Common myeloid progenitor, CD34-positive (primary cell): ENCODE measurements around the gene CMTM4.

Experiments used
- CTCF ChIA-PET: fragments of 350-600 bp; sonication (Branson Sonifier 250); formaldehyde crosslinking; loops from one replicate; lab custom pipeline; 2021; ENCODE audit warnings: antibody characterized with exemption; lab: Charles Lee
- POLR2A ChIA-PET: fragments of 350-600 bp; sonication (Branson Sonifier 250); formaldehyde crosslinking; loops from one replicate; lab custom pipeline; 2021; ENCODE audit warnings: antibody characterized with exemption; lab: Charles Lee
- DNase-seq, 3 donors: peaks; one replicate each; pipeline versions ENCODE4 v3.0.0 to v3.0.0-alpha.2; 2013
- H3K27ac ChIP-seq, 2 experiments: 1 replicate in 1 of 2; 2 replicates in 1 of 2; pipeline ENCODE4 v1.7.0; 2013; ENCODE audit warnings: inconsistent platforms in 2 of 2, low read length in 2 of 2, mild to moderate bottlenecking in 2 of 2, low read depth in 1 of 2, moderate library complexity in 1 of 2; ENCODE audit not compliant: severe bottlenecking in 2 of 2, insufficient read depth in 1 of 2, poor library complexity in 1 of 2
- H3K27me3 ChIP-seq, 5 experiments: replicated peaks in 2 of 5; 1 replicate in 3 of 5; 2 replicates in 2 of 5; pipeline versions ENCODE4 v1.6.1 to v1.7.0; 2013; ENCODE audit warnings: low read length in 4 of 5, mild to moderate bottlenecking in 2 of 5, moderate library complexity in 2 of 5, inconsistent platforms in 1 of 5; ENCODE audit not compliant: insufficient read depth in 5 of 5, control insufficient read depth in 4 of 5
- H3K36me3 ChIP-seq, 4 experiments: 1 replicate in 2 of 4; 2 replicates in 2 of 4; pipeline versions ENCODE4 v1.6.1 to v1.7.0; 2013; ENCODE audit warnings: low read length in 3 of 4, control low read depth in 1 of 4, mild to moderate bottlenecking in 1 of 4; ENCODE audit not compliant: control insufficient read depth in 4 of 4, insufficient read depth in 4 of 4
- H3K4me1 ChIP-seq, 4 experiments: 1 replicate in 3 of 4; 2 replicates in 1 of 4; pipeline versions ENCODE4 v1.6.1 to v1.7.1; 2013; ENCODE audit warnings: low read length in 3 of 4, mild to moderate bottlenecking in 3 of 4, control low read depth in 1 of 4, inconsistent platforms in 1 of 4, moderate library complexity in 1 of 4; ENCODE audit not compliant: control insufficient read depth in 4 of 4, insufficient read depth in 4 of 4; ENCODE audit errors: control extremely low read depth in 1 of 4
- H3K4me3 ChIP-seq, 7 experiments: 1 replicate in 4 of 7; 2 replicates in 3 of 7; pipeline versions ENCODE4 v1.5.1 to v1.7.0; 2013; ENCODE audit warnings: mild to moderate bottlenecking in 7 of 7, low read length in 6 of 7, moderate library complexity in 6 of 7, inconsistent platforms in 2 of 7, low read depth in 2 of 7, control low read depth in 1 of 7; ENCODE audit not compliant: insufficient read depth in 4 of 7, control insufficient read depth in 1 of 7; ENCODE audit errors: extremely low read depth in 1 of 7
- H3K9me3 ChIP-seq, 5 experiments: 1 replicate in 4 of 5; 2 replicates in 1 of 5; pipeline versions ENCODE4 v1.6.1 to v1.7.1; 2013; ENCODE audit warnings: low read length in 4 of 5, mild to moderate bottlenecking in 2 of 5, inconsistent platforms in 1 of 5, low read depth in 1 of 5, moderate library complexity in 1 of 5; ENCODE audit not compliant: control insufficient read depth in 4 of 5, insufficient read depth in 2 of 5; ENCODE audit errors: control extremely low read depth in 1 of 5
- WGBS: methylation state at CpG from one replicate; pipeline ENCODE4 v1.1.5; 2013; ENCODE audit not compliant: insufficient coverage; 5-methylcytosine and 5-hydroxymethylcytosine counted together

CMTM4 gene

GRCh38 chr16:66677179-66677578 lies 19.4 kb downstream of the CMTM4 start:
- Histone ChIP-seq H3K27me3 (no peaks in the 10 kb centered on the region), H3K4me1 (peaks cover 0 to 3% (median 0%) of the 10 kb centered on the region in 4 experiments), H3K9me3 (no peaks in the 10 kb centered on the region), H3K27ac (no peak overlapping the region), H3K4me3 (no peak overlapping the region), H3K36me3 (peaks cover 0 to 5% (median 2%) of the 10 kb centered on the region in 4 experiments)
- ChIA-PET CTCF (interaction anchor here (0.6 to 2.1 kb wide), 4 partner anchors 18 to 153 kb away, joined by 3 to 6 read pairs (median 4); no protein-coding TSS in a partner anchor), POLR2A (no interaction called here)
- no peak for DNase-seq
- WGBS: 89% methylated on average over 4 of the region's 7 CpGs

- CTCF ChIA-PET: interaction anchor here (0.8 to 2.1 kb wide), 2 partner anchors 14 to 18 kb away, joined by 3 to 5 read pairs; no protein-coding TSS in a partner anchor
- WGBS: 100% methylated on average over 2 of the region's 3 CpGs
- DNase-seq: no peak
These were observed 19.9 kb downstream of the CMTM4 start for GRCh38 chr16:66676599-66676998.

GRCh38 chr16:66673691-66674090 lies 22.9 kb downstream of the CMTM4 start:
- Histone ChIP-seq H3K4me1 (peaks cover 0 to 3% (median under 1%) of the 10 kb centered on the region in 4 experiments), H3K27ac (no peak overlapping the region)
- POLR2A ChIA-PET: no interaction called here

More at GRCh38 chr16:66676599-66676998, 19.9 kb downstream of the CMTM4 start:
- H3K4me1 ChIP-seq: peaks cover 0 to 3% (median 0%) of the 10 kb centered on the region in 4 experiments
- no peaks in the 10 kb centered on the region for H3K27me3 ChIP-seq
- H3K9me3 ChIP-seq: no peaks in the 10 kb centered on the region
- H3K4me3 ChIP-seq: no peak overlapping the region
- H3K27ac ChIP-seq: no peak overlapping the region
- POLR2A ChIA-PET: no interaction called here
- peaks cover 0 to 5% (median 2%) of the 10 kb centered on the region in 4 experiments for H3K36me3 ChIP-seq

GRCh38 chr16:66670691-66671388 lies 25.7 kb downstream of the CMTM4 start:
- 95% methylated on average over 5 of the region's 10 CpGs for WGBS

More at GRCh38 chr16:66673691-66674090, 22.9 kb downstream of the CMTM4 start:
- CTCF ChIA-PET: no interaction called here
- Histone ChIP-seq H3K36me3 (peaks cover 0 to 5% (median 2%) of the 10 kb centered on the region in 4 experiments), H3K27me3 (no peaks in the 10 kb centered on the region), H3K4me3 (no peak overlapping the region), H3K9me3 (no peaks in the 10 kb centered on the region)
- WGBS: 94% methylated on average over 2 of the region's 2 CpGs
- no peak for DNase-seq

DNA sequence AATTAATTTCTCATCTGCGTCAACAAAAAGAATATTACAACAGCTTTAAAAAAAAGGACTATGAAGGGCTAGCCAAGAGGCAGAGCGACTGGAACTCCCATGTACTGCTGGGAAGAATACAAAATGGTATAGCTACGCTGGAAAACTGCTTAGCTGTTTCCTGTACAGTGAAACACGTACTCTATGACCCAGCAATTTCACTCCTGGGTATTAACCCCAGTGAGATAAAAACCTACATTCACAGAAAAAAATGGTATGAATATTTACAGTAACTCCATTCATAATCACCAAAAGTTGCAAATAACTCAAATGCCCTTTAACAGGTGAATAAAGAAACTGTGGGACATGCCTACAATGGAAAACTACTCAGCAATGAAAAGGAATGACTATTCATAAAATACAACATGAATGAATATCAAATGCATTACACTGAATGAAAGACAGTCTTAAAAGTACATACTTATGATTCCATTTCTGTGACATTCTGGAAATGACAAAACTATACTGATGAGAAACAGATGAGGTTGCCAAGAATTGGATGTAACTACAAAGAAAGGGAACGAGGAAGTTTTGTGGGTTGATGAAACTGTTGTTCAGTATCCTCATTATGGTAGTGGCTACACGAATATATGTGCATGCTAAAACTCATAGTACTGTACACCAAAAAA lies 27.6 kb downstream of the CMTM4 start:
- Histone ChIP-seq H3K4me1 (peaks cover 0 to 2% (median under 1%) of the 10 kb centered on the region in 4 experiments), H3K4me3 (no peak overlapping the region), H3K9me3 (no peaks in the 10 kb centered on the region), H3K27me3 (no peaks in the 10 kb centered on the region), H3K36me3 (peaks cover 0 to 4% (median 0%) of the 10 kb centered on the region in 4 experiments), H3K27ac (no peak overlapping the region)
- POLR2A ChIA-PET: interaction anchor here (0.6 to 0.8 kb wide), 2 partner anchors 8 to 28 kb away, joined by 3 to 4 read pairs; no protein-coding TSS in a partner anchor
- no CpG with 5 or more reads among the region's 6 CpGs for WGBS
- CTCF ChIA-PET: no interaction called here
- no peak for DNase-seq

More at GRCh38 chr16:66670691-66671388, 25.7 kb downstream of the CMTM4 start:
- H3K36me3 ChIP-seq: peaks cover 0 to 4% (median 0%) of the 10 kb centered on the region in 4 experiments
- no peak for DNase-seq
- no peaks in the 10 kb centered on the region for H3K9me3 ChIP-seq
- H3K27ac ChIP-seq: no peak overlapping the region
- H3K4me1 ChIP-seq: peaks cover 0 to 3% (median under 1%) of the 10 kb centered on the region in 4 experiments
- H3K4me3 ChIP-seq: no peak overlapping the region
- ChIA-PET POLR2A (no interaction called here), CTCF (interaction anchor here (0.9 to 1.5 kb wide), 3 partner anchors 9 to 20 kb away, joined by 3 to 5 read pairs (median 3); no protein-coding TSS in a partner anchor)
- no peaks in the 10 kb centered on the region for H3K27me3 ChIP-seq

DNA sequence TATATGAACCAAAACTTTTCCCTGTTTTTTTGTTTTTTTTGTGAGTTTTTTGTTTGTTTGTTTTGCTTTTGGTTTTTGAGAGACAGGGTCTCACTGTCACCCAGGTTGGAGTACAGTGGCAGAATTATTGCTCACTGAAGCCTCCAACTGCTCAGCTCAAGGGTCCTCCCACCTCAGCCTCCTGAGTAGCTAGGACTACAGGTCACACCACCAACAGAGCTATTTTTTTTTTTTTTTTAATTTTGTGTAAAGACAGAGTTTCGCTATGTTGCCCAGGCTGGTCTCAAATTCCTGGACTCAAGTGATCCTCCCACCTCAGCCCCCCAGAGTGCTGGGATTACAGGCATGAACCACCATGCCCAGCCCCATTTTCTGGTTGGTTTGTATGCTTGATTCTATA lies 28.6 kb downstream of the CMTM4 start:
- DNase-seq: no peak
- CTCF ChIA-PET: interaction anchor here (1.0 to 1.2 kb wide), 3 partner anchors 9 to 24 kb away, joined by 4 to 5 read pairs (median 5); no protein-coding TSS in a partner anchor
- no peak overlapping the region for H3K4me3 ChIP-seq
- no peaks in the 10 kb centered on the region for H3K27me3 ChIP-seq
- no peaks in the 10 kb centered on the region for H3K36me3 ChIP-seq
- POLR2A ChIA-PET: no interaction called here
- peaks cover 0 to 2% (median 0%) of the 10 kb centered on the region in 4 experiments for H3K4me1 ChIP-seq
- no peak overlapping the region for H3K27ac ChIP-seq
- no peaks in the 10 kb centered on the region for H3K9me3 ChIP-seq
- WGBS: no CpG with 5 or more reads among the region's 1 CpG
